Liver (tissue), 9 donors: ENCODE data around the gene TTC23L. TPM values are rescaled to one million over a fixed set of nuclear protein-coding genes. Genes with fewer than 3 reads are reported as not detected.

Experiments used
- DNase-seq: peaks from one replicate; pipeline ENCODE4 v3.0.0-alpha.2; 2017; ENCODE audit warnings: low spot score
- H3K27ac ChIP-seq, 2 donors: one replicate each; pipeline ENCODE4 v1.7.0; 2013; ENCODE audit warnings: inconsistent platforms in 2 of 2, low read length in 2 of 2, control low read depth in 1 of 2, low read depth in 1 of 2, mild to moderate bottlenecking in 1 of 2
- H3K27me3 ChIP-seq, 4 donors: one replicate each; pipeline versions ENCODE4 v1.6.1 to v1.7.0; 2013; ENCODE audit warnings: low read length in 3 of 4, inconsistent platforms in 1 of 4, mild to moderate bottlenecking in 1 of 4, moderate library complexity in 1 of 4; ENCODE audit not compliant: control insufficient read depth in 4 of 4, insufficient read depth in 4 of 4
- H3K36me3 ChIP-seq, 4 donors: one replicate each; pipeline versions ENCODE4 v1.6.1 to v1.7.0; 2013; ENCODE audit warnings: low read length in 3 of 4, mild to moderate bottlenecking in 3 of 4, low read depth in 1 of 4, moderate library complexity in 1 of 4; ENCODE audit not compliant: control insufficient read depth in 4 of 4, insufficient read depth in 3 of 4
- H3K4me1 ChIP-seq, 4 donors: one replicate each; pipeline versions ENCODE4 v1.6.1 to v1.7.0; 2013; ENCODE audit warnings: low read length in 3 of 4, mild to moderate bottlenecking in 3 of 4, moderate library complexity in 1 of 4; ENCODE audit not compliant: control insufficient read depth in 4 of 4, insufficient read depth in 4 of 4
- H3K4me3 ChIP-seq, 3 donors: one replicate each; pipeline versions ENCODE4 v1.6.1 to v1.7.0; 2013; ENCODE audit warnings: low read length in 3 of 3, control low read depth in 1 of 3, low read depth in 1 of 3, mild to moderate bottlenecking in 1 of 3
- H3K9ac ChIP-seq, 2 donors: one replicate each; pipeline ENCODE4 v1.7.0; 2013; ENCODE audit warnings: low read length in 2 of 2, mild to moderate bottlenecking in 2 of 2, moderate library complexity in 2 of 2, control low read depth in 1 of 2, low read depth in 1 of 2
- H3K9me3 ChIP-seq, 4 donors: one replicate each; pipeline versions ENCODE4 v1.6.1 to v1.7.0; 2013; ENCODE audit warnings: low read length in 3 of 4; ENCODE audit not compliant: control insufficient read depth in 4 of 4
- ATF3 ChIP-seq: IDR thresholded peaks from 2 replicates; pipeline ENCODE4 v1.6.1; 2016; ENCODE audit warnings: antibody characterized with exemption
- CTCF ChIP-seq: fragments of 150-350 bp; IDR thresholded peaks from 2 replicates; pipeline ENCODE4 v1.5.1; 2017; ENCODE audit warnings: improper control_type of control experiment, low read depth, low read length; ENCODE audit not compliant: missing input control
- EGR1 ChIP-seq, 2 donors: IDR thresholded peaks; 2 replicates each; pipeline ENCODE4 v1.6.1; 2016 to 2018; ENCODE audit warnings: antibody characterized with exemption in 2 of 2, low read depth in 2 of 2
- FOXA1 ChIP-seq: IDR thresholded peaks from 2 replicates; pipeline ENCODE4 v1.6.1; 2016; ENCODE audit warnings: antibody characterized with exemption
- FOXA2 ChIP-seq: IDR thresholded peaks from 2 replicates; pipeline ENCODE4 v1.6.1; 2016; ENCODE audit warnings: antibody characterized with exemption
- GABPA ChIP-seq, 2 donors: IDR thresholded peaks in 1 of 2; conservative IDR thresholded peaks in 1 of 2; 2 replicates each; pipeline ENCODE4 v1.6.1; 2016; ENCODE audit warnings: antibody characterized with exemption in 2 of 2, mild to moderate bottlenecking in 1 of 2, moderate library complexity in 1 of 2
- HNF4A ChIP-seq, 2 donors: conservative IDR thresholded peaks; 2 replicates each; pipeline ENCODE4 v1.6.1; 2016; ENCODE audit warnings: antibody characterized with exemption in 2 of 2, mild to moderate bottlenecking in 2 of 2
- HNF4G ChIP-seq: IDR thresholded peaks from 2 replicates; pipeline ENCODE4 v1.6.1; 2016; ENCODE audit warnings: antibody characterized with exemption
- JUND ChIP-seq, 2 donors: IDR thresholded peaks; 2 replicates each; pipeline ENCODE4 v1.6.1; 2016; ENCODE audit warnings: antibody characterized with exemption in 2 of 2
- NR2F2 ChIP-seq: IDR thresholded peaks from 2 replicates; pipeline ENCODE4 v1.6.1; 2016; ENCODE audit warnings: antibody characterized with exemption
- RAD21 ChIP-seq, 2 donors: IDR thresholded peaks; 2 replicates each; pipeline ENCODE4 v1.6.1; 2016; ENCODE audit warnings: antibody characterized with exemption in 2 of 2, mild to moderate bottlenecking in 2 of 2
- REST ChIP-seq: IDR thresholded peaks from 2 replicates; pipeline ENCODE4 v1.6.1; 2016; ENCODE audit warnings: antibody characterized with exemption, mild to moderate bottlenecking
- RXRA ChIP-seq, 2 donors: IDR thresholded peaks; 2 replicates each; pipeline ENCODE4 v1.6.1; 2017 to 2018; ENCODE audit warnings: antibody characterized with exemption in 2 of 2, mild to moderate bottlenecking in 1 of 2
- SP1 ChIP-seq: IDR thresholded peaks from 2 replicates; pipeline ENCODE4 v1.6.1; 2018; ENCODE audit warnings: antibody characterized with exemption, mild to moderate bottlenecking
- TAF1 ChIP-seq: conservative IDR thresholded peaks from 2 replicates; pipeline ENCODE4 v1.6.1; 2016; ENCODE audit warnings: antibody characterized with exemption, mild to moderate bottlenecking
- YY1 ChIP-seq: IDR thresholded peaks from 2 replicates; pipeline ENCODE4 v1.6.1; 2016; ENCODE audit warnings: antibody characterized with exemption, mild to moderate bottlenecking
- ZBTB33 ChIP-seq: IDR thresholded peaks from 2 replicates; pipeline ENCODE4 v1.6.1; 2016; ENCODE audit warnings: antibody characterized with exemption
- WGBS: extraction: QIAGEN DNeasy Blood & Tissue Kit; methylation state at CpG from one replicate; pipeline ENCODE4 v1.1.7; 2013; 5-methylcytosine and 5-hydroxymethylcytosine counted together
- polyA plus RNA-seq, 2 donors: library from polyadenylated mRNA; stranded (reverse) in 1 of 2; unstranded in 1 of 2; fragments of 200-250 nt in 1 of 2; fragments of >200 nt in 1 of 2; fragmentation: Nextera tagmentation in 1 of 2; extraction: Ambion mirVana in 1 of 2; gene quantifications; one replicate each; pipeline versions ENCODE4 v1.2.1 to v1.2.3, GENCODE V29; 2013 to 2015
- total RNA-seq, 2 donors: library from RNA; depleted of rRNA; stranded (reverse); fragments of >200 nt; gene quantifications; one replicate each; pipeline ENCODE4 v1.2.3, GENCODE V29; 2014
- TF ChIP-seq, protein P1 (sequence below): IDR thresholded peaks from 2 replicates; pipeline ENCODE4 v1.6.1; 2016; ENCODE audit warnings: antibody characterized with exemption
- donor health status: healthy.
- donor health status: healthy.
- donor health status: healthy.
- donor health status: healthy.
- donor health status: healthy.

Gene TTC23L
- total and polyA plus RNA-seq, 4 donors, result 0.03 to 0.19 (median 0.08) TPM; not detected in 1

GRCh38 chr5:34927785-34928184, 88.8 kb downstream of the TTC23L start (continued):
- TF ChIP-seq JUND (IDR thresholded peaks at IDR 0.05), result no peak

GRCh38 chr5:34928267-34928666, 89.3 kb downstream of the TTC23L start:
- H3K4me1 ChIP-seq, result peaks cover 0 to 23% (median 9%) of the 10 kb centered on the region in 4 donors
- no peak overlapping the region for H3K4me3 ChIP-seq
- WGBS, result 91% methylated on average over 5 of the region's 5 CpGs
- no peak overlapping the region for H3K9ac ChIP-seq
- H3K27me3 ChIP-seq, result no peaks in the 10 kb centered on the region
- no peak for DNase-seq
- H3K36me3 ChIP-seq, result peaks cover 5 to 24% (median 19%) of the 10 kb centered on the region in 4 donors
- no peaks in the 10 kb centered on the region for H3K9me3 ChIP-seq
- TF ChIP-seq REST (no peak), JUND (IDR thresholded peaks at IDR 0.05) (no peak), SP1 (no peak), HNF4A (conservative IDR thresholded peaks at IDR 0.05) (no peak), RXRA (IDR thresholded peaks at IDR 0.05) (no peak), YY1 (no peak), FOXA2 (no peak), CTCF (no peak), TAF1 (no peak), ZBTB33 (no peak), HNF4G (no peak), NR2F2 (no peak), ATF3 (no peak), FOXA1 (no peak), RAD21 (IDR thresholded peaks at IDR 0.05) (no peak), EGR1 (IDR thresholded peaks at IDR 0.05; ENCODE audit: low read depth in 2 of 2) (no peak), GABPA (IDR thresholded peaks at IDR 0.05 in 1 of 2, conservative IDR thresholded peaks at IDR 0.05 in 1 of 2) (no peak)
- TF ChIP-seq, protein P1, sequence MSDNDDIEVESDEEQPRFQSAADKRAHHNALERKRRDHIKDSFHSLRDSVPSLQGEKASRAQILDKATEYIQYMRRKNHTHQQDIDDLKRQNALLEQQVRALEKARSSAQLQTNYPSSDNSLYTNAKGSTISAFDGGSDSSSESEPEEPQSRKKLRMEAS, result no peak
- no peak overlapping the region for H3K27ac ChIP-seq
